GM19043 (cell line): ENCODE data around the gene APOD.
"Not testable (repeated sequence)": the region's sequence is repeated elsewhere in the genome, so short reads cannot be mapped to it uniquely, and the experiment has no call there.

Source experiments
- ATAC-seq: cut with Tn5 transposase; IDR thresholded peaks from one replicate; pipeline ENCODE4 v1.9.1; 2021; ENCODE audit warnings: low read depth; ENCODE audit not compliant: unreplicated experiment

Gene APOD

GRCh38 chr3:195619591-195620369, 36.0 kb upstream of the APOD start:
- not testable (repeated sequence) for ATAC-seq

GRCh38 chr3:195617784-195618659, 34.3 kb upstream of the APOD start:
- ATAC-seq, result not testable (repeated sequence)

GRCh38 chr3:195617134-195617533, 33.4 kb upstream of the APOD start:
- not testable (repeated sequence) for ATAC-seq

GRCh38 chr3:195616681-195617080, 32.9 kb upstream of the APOD start:
- no peak for ATAC-seq

- not testable (repeated sequence) for ATAC-seq
These were observed 32.3 kb upstream of the APOD start for GRCh38 chr3:195615952-195616537.

- not testable (repeated sequence) for ATAC-seq
These were observed 31.1 kb upstream of the APOD start for GRCh38 chr3:195614672-195615504.

GRCh38 chr3:195613468-195614069, 29.8 kb upstream of the APOD start:
- no peak for ATAC-seq

GRCh38 chr3:195612075-195612800, 28.5 kb upstream of the APOD start:
- ATAC-seq, result no peak

- ATAC-seq, result no peak
These were observed 25.5 kb upstream of the APOD start for GRCh38 chr3:195609229-195609628.

- ATAC-seq, result not testable (repeated sequence)
These were observed 18.0 kb upstream of the APOD start for GRCh38 chr3:195601785-195602184.

- ATAC-seq, result no peak
These were observed 17.6 kb upstream of the APOD start for GRCh38 chr3:195601382-195601781.

- ATAC-seq, result not testable (repeated sequence)
These were observed 16.2 kb upstream of the APOD start for GRCh38 chr3:195599926-195600325.

GRCh38 chr3:195599516-195599915, 15.8 kb upstream of the APOD start:
- not testable (repeated sequence) for ATAC-seq

GRCh38 chr3:195597848-195598247, 14.1 kb upstream of the APOD start:
- ATAC-seq, result no peak

- no peak for ATAC-seq
These were observed 13.5 kb upstream of the APOD start for GRCh38 chr3:195597229-195597628.

- ATAC-seq, result no peak
These were observed 13.0 kb upstream of the APOD start for GRCh38 chr3:195596765-195597171.

GRCh38 chr3:195595785-195596531, 12.2 kb upstream of the APOD start:
- no peak for ATAC-seq

GRCh38 chr3:195591852-195592251, 8.1 kb upstream of the APOD start:
- no peak for ATAC-seq

- ATAC-seq, result no peak
These were observed 7.5 kb upstream of the APOD start for GRCh38 chr3:195591220-195591619.
